HepG2 (cell line): ENCODE measurements around the gene PTK7. TPM values are rescaled to one million over a fixed set of nuclear protein-coding genes. Genes with fewer than 3 reads are reported as not detected.

Source experiments
- ATF7-NPFF ChIP-seq: sonication (generic); formaldehyde crosslinking; IDR thresholded peaks from 2 replicates; pipeline ENCODE4 v1.8.1; 2023; ENCODE audit warnings: mild to moderate bottlenecking, low read depth, missing genetic modification reagents, moderate library complexity
- DPF2 ChIP-seq: sonication (generic); formaldehyde crosslinking; IDR thresholded peaks from 2 replicates; pipeline ENCODE4 v1.4.0; 2020; ENCODE audit warnings: mild to moderate bottlenecking, low read depth, missing genetic modification reagents, borderline replicate concordance
- E2F1 ChIP-seq: sonication (generic); formaldehyde crosslinking; IDR thresholded peaks from 2 replicates; pipeline ENCODE4 v1.5.0; 2020; ENCODE audit warnings: missing genetic modification reagents
- FOXK1 ChIP-seq: sonication (generic); formaldehyde crosslinking; IDR thresholded peaks from 2 replicates; pipeline ENCODE4 v1.4.0; 2020; ENCODE audit warnings: low read depth, missing genetic modification reagents, borderline replicate concordance
- FOXP4 ChIP-seq: sonication (generic); formaldehyde crosslinking; IDR thresholded peaks from 2 replicates; pipeline ENCODE4 v1.4.0; 2020; ENCODE audit warnings: missing genetic modification reagents
- HNRNPH1 ChIP-seq: fragments of 200-400 bp; formaldehyde crosslinking; optimal IDR thresholded peaks from 2 replicates; pipeline ENCODE3; 2017; ENCODE audit warnings: mild to moderate bottlenecking, low read depth, low read length
- KLF12 ChIP-seq: sonication (generic); formaldehyde crosslinking; IDR thresholded peaks from 2 replicates; pipeline ENCODE4 v1.4.0; 2020; ENCODE audit warnings: missing genetic modification reagents, borderline replicate concordance
- POLR2G ChIP-seq: fragments of 200-400 bp; formaldehyde crosslinking; IDR thresholded peaks from 2 replicates; pipeline ENCODE4 v1.6.1; 2018; ENCODE audit warnings: mild to moderate bottlenecking, low read depth, low read length, moderate library complexity
- SMAD3 ChIP-seq: sonication (generic); formaldehyde crosslinking; IDR thresholded peaks from 2 replicates; pipeline ENCODE4 v1.4.0; 2020; ENCODE audit warnings: missing genetic modification reagents
- TCF7 ChIP-seq: sonication (generic); IDR thresholded peaks from 2 replicates; pipeline ENCODE4 v1.6.1; 2016; ENCODE audit warnings: antibody characterized with exemption, low read depth
- TGIF2 ChIP-seq: IDR thresholded peaks from 2 replicates; pipeline ENCODE4 v1.6.1; 2016; ENCODE audit warnings: control low read depth, missing compliant biosample characterization
- ZBTB44 ChIP-seq: sonication (generic); formaldehyde crosslinking; IDR thresholded peaks from 2 replicates; pipeline ENCODE4 v1.4.0; 2020; ENCODE audit warnings: missing genetic modification reagents
- ZFX ChIP-seq: sonication (generic); formaldehyde crosslinking; IDR thresholded peaks from 2 replicates; pipeline ENCODE4 v1.4.0; 2020; ENCODE audit warnings: mild to moderate bottlenecking, low read depth, missing genetic modification reagents, moderate library complexity
- ZFY ChIP-seq: sonication (generic); formaldehyde crosslinking; IDR thresholded peaks from 2 replicates; pipeline ENCODE4 v1.4.0; 2020; ENCODE audit warnings: missing genetic modification reagents
- ZMYM4 ChIP-seq: sonication (generic); formaldehyde crosslinking; IDR thresholded peaks from 2 replicates; pipeline ENCODE4 v1.8.1; 2023; ENCODE audit warnings: mild to moderate bottlenecking, missing genetic modification reagents
- ZNF230 ChIP-seq: sonication (generic); formaldehyde crosslinking; IDR thresholded peaks from 2 replicates; pipeline ENCODE4 v1.4.0; 2020; ENCODE audit warnings: mild to moderate bottlenecking, missing genetic modification reagents
- ZNF678 ChIP-seq: sonication (generic); formaldehyde crosslinking; IDR thresholded peaks from 2 replicates; pipeline ENCODE4 v1.4.0; 2020; ENCODE audit warnings: mild to moderate bottlenecking, missing genetic modification reagents
- ZSCAN25 ChIP-seq: sonication (generic); formaldehyde crosslinking; IDR thresholded peaks from 2 replicates; pipeline ENCODE4 v1.8.0; 2022; ENCODE audit warnings: mild to moderate bottlenecking, missing genetic modification reagents
- polyA plus RNA-seq, 8 experiments: library from polyadenylated mRNA; depleted of rRNA in 3 of 8; stranded (reverse) in 7 of 8; unstranded in 1 of 8; fragments of >200 nt; fragmentation: Illumina TruSeq in 4 of 8; extraction: Trizol in 4 of 8; gene quantifications; 2 replicates each; pipeline versions ENCODE4 v1.2.1 to v1.2.3, GENCODE V29; 2011 to 2016; ENCODE audit warnings: low read depth in 4 of 8, missing spikeins in 1 of 8, mixed read lengths in 1 of 8; ENCODE audit not compliant: insufficient read depth in 1 of 8
- total RNA-seq, 5 experiments: library from RNA; depleted of rRNA; stranded (reverse); fragments of >200 nt; fragmentation: Illumina TruSeq; extraction: Trizol; gene quantifications; 2 replicates each; pipeline ENCODE4 v1.2.3, GENCODE V29; 2016; ENCODE audit warnings: low read depth in 1 of 5
- TF ChIP-seq, protein P1 (sequence below): sonication (generic); formaldehyde crosslinking; IDR thresholded peaks from 2 replicates; pipeline ENCODE4 v1.4.0; 2020; ENCODE audit warnings: low read depth, mild to moderate bottlenecking, missing genetic modification reagents
- TF ChIP-seq, protein P2 (sequence below): sonication (generic); formaldehyde crosslinking; IDR thresholded peaks from 2 replicates; pipeline ENCODE4 v1.8.0; 2022; ENCODE audit warnings: mild to moderate bottlenecking, missing genetic modification reagents, moderate library complexity

The PTK7 gene
- total and polyA plus RNA-seq, 2 of the 13 experiments (the other 11 are each of a cell fraction or from before 2014, with no cell fraction given) = 98.5 to 99.8 TPM

- TF ChIP-seq ZFX = peak; percentile 83
- TF ChIP-seq TGIF2 (CRISPR knock-in tag) = peak; percentile 82
- TF ChIP-seq ZMYM4 = no peak; the same call in 1 of the 2 replicates
- no peak; the same call in 1 of the 2 replicates for TF ChIP-seq ZNF678 (CRISPR knock-in tag)
- TF ChIP-seq FOXP4 (CRISPR knock-in tag) = 0 out of 2 replicates have a peak, but pooled peaks have one; percentile 10
- TF ChIP-seq, protein P1, sequence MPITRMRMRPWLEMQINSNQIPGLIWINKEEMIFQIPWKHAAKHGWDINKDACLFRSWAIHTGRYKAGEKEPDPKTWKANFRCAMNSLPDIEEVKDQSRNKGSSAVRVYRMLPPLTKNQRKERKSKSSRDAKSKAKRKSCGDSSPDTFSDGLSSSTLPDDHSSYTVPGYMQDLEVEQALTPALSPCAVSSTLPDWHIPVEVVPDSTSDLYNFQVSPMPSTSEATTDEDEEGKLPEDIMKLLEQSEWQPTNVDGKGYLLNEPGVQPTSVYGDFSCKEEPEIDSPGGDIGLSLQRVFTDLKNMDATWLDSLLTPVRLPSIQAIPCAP = no peak
- no peak; the same call in 1 of the 2 replicates for TF ChIP-seq KLF12 (CRISPR knock-in tag)
- TF ChIP-seq ZNF230 (CRISPR knock-in tag) = peak; percentile 80; the same call in 1 of the 2 replicates
- no peak for TF ChIP-seq ATF7-NPFF
- TF ChIP-seq SMAD3 = peak; percentile 50; the same call in 1 of the 2 replicates
- no peak for TF ChIP-seq HNRNPH1
- peak; percentile 59; the same call in 1 of the 2 replicates for TF ChIP-seq E2F1
- TF ChIP-seq DPF2 (CRISPR knock-in tag) = no peak
- TF ChIP-seq, protein P2, sequence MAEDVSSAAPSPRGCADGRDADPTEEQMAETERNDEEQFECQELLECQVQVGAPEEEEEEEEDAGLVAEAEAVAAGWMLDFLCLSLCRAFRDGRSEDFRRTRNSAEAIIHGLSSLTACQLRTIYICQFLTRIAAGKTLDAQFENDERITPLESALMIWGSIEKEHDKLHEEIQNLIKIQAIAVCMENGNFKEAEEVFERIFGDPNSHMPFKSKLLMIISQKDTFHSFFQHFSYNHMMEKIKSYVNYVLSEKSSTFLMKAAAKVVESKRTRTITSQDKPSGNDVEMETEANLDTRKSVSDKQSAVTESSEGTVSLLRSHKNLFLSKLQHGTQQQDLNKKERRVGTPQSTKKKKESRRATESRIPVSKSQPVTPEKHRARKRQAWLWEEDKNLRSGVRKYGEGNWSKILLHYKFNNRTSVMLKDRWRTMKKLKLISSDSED (CRISPR knock-in tag) = no peak
- TF ChIP-seq ZFY (CRISPR knock-in tag) = peak; percentile 71
- peak; percentile 22; the same call in 1 of the 2 replicates for TF ChIP-seq ZBTB44
- TF ChIP-seq POLR2G = 0 out of 2 replicates have a peak, but pooled peaks have one; percentile 33
- no peak for TF ChIP-seq ZSCAN25
- TF ChIP-seq TCF7 = no peak
- TF ChIP-seq FOXK1 = peak; percentile 74; the same call in 1 of the 2 replicates
Measured at GRCh38 chr6:43174263-43175112, 98.4 kb downstream of the PTK7 start (continued).
